Fibroblast of mammary gland (primary cell): ENCODE results near the gene MAX.

Experiments used
- DNase-seq: peaks from one replicate; pipeline ENCODE4 v3.0.0-alpha.2; 2010; ENCODE audit warnings: low read depth
- H3K4me3 ChIP-seq: 2 replicates; pipeline ENCODE4 v1.5.1; 2011; ENCODE audit warnings: low read depth, mild to moderate bottlenecking, low read length, moderate library complexity; ENCODE audit not compliant: control insufficient read depth
- TF ChIP-seq, protein P1 (sequence below): conservative IDR thresholded peaks from 2 replicates; pipeline ENCODE4 v1.5.1; 2011; ENCODE audit warnings: low read depth, low read length, inconsistent platforms; ENCODE audit not compliant: control insufficient read depth, insufficient read depth

Gene MAX

DNA sequence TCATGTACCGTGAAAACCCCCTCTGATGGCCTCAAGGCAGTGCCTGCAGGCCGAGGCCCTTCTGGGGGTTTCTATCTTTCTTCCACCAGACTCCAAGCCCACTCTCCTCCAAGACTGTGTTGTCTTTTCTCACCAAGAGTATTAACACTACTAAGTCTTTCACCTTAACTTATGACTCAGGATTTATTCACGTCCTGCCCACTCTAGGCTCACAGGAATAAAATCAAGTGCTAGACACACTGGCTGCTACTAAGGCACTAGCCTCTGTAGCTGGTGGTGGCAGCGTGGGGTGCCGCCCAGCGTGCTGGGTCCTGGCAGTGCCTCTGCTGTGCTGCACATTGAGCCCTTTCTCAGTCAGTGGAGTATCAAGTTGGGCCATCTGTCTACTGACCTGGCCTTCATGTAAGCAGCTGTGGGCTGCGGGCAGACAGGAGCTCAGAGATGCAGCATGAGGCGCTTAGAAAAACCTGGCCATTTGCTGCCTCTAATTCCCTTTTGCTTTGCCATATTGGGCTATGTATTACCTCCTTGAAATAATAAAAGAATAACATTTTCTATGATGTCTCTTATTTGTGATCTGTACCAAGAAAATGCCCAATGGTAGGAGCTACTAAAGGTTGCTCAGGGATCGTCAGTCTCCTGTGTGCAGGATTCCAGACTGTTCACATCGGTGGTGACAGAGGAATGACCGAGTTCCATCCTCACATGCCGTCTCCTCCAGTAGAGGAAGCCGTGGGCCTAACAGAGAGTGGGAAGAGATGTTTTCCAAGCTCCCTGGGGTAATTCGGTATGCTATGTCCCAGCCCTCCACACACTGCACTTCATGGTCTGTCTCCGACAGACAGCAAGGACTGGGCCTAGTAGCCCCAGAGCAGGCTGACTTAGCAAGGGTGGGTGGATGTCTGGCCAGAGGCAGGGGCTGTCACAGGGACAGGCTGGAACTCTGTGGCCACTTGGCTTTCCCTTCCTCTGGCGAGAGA lies 39.9 kb downstream of the MAX start:
- DNase-seq = no peak
- TF ChIP-seq, protein P1, sequence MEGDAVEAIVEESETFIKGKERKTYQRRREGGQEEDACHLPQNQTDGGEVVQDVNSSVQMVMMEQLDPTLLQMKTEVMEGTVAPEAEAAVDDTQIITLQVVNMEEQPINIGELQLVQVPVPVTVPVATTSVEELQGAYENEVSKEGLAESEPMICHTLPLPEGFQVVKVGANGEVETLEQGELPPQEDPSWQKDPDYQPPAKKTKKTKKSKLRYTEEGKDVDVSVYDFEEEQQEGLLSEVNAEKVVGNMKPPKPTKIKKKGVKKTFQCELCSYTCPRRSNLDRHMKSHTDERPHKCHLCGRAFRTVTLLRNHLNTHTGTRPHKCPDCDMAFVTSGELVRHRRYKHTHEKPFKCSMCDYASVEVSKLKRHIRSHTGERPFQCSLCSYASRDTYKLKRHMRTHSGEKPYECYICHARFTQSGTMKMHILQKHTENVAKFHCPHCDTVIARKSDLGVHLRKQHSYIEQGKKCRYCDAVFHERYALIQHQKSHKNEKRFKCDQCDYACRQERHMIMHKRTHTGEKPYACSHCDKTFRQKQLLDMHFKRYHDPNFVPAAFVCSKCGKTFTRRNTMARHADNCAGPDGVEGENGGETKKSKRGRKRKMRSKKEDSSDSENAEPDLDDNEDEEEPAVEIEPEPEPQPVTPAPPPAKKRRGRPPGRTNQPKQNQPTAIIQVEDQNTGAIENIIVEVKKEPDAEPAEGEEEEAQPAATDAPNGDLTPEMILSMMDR = no peak
- no peak overlapping the region for H3K4me3 ChIP-seq

DNA sequence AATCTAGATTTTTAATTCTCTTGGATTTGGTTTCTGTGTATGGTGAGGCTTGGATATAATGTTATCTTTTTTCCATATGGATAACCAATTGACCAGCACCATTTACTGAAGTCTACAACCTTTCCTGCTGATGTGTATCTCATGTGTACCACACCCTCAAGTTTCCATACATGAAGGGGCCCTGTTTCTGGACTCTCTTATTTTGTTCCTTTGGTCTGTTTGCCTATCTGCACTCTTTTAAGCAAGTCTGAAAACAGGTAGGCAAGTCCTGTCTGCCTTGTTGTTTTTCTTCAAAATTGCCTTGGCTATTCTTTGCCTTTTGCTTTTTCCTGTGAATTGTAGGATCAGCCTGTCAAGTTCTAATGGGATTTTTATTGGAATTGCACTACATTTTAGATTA lies 44.6 kb downstream of the MAX start:
- H3K4me3 ChIP-seq = no peak overlapping the region
- TF ChIP-seq, protein P1 = no peak
- DNase-seq = no peak

DNA sequence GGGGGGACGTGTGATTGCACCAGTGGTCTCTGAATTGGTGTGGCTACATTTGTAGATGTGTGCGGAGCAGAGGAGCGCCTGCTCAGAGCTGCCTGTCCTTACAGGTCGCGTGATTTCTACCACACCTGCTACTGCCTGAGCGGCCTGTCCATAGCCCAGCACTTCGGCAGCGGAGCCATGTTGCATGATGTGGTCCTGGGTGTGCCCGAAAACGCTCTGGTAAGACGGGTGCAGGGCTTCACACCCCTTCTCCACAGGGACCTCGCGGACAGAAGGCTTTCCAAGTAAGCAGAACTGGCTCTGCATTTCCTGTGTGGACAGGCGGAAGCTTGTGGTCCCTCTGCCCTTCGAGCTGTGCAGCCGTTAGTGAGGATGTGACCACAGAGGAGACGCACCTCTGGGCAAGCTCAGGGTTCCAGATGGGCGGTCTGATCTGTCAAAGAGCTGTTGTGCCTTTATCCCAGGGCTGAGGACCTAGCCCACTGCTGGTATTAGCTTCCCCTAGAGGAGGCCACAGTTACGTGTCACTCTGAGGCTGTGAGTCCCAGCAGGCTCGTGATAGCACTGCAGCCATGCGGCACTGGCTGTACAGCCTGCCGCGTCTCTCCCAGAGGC lies 47.7 kb downstream of the MAX start:
- no peak for DNase-seq
- H3K4me3 ChIP-seq = no peak overlapping the region
- TF ChIP-seq, protein P1 = no peak

DNA sequence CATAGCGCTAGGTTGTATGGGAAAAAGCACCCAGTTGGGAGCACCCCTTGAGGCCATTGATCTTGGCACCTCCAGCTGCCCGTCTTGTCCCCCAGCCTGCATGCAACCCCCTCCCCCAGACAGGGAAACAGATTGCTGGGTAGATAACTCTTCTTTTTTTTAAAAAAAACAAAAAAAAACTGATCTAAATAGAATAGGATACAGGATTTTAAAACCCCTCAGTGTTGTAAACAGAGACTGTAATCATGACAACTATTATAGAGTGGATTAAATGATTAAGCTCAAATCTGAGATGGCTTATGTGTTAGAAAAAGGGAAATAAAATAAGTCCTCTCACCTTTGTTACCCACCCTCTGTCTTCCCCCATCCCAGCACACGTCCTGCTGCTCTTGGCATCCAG lies 48.9 kb downstream of the MAX start:
- DNase-seq = no peak
- no peak overlapping the region for H3K4me3 ChIP-seq
- TF ChIP-seq, protein P1 = no peak

DNA sequence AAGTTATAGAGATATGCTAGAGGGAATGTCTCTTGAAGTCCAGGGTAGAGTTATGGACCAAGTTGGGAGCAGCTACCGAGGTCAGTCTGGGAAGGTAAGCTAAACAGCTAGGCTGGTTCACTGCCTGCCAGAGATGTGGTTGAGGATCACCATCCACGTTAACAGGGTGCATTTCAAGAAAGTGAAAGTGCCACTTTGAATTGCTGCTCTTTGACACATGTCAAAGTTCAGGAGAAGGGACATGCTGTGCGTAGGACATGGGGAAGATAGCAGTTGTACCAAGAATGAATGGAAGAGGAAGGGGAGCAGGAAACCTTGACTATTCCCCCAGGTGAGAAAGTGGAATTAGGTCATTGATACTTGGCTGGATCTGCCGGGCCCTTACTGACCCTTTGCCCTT lies 49.5 kb downstream of the MAX start:
- H3K4me3 ChIP-seq = no peak overlapping the region
- TF ChIP-seq, protein P1 = no peak

DNA sequence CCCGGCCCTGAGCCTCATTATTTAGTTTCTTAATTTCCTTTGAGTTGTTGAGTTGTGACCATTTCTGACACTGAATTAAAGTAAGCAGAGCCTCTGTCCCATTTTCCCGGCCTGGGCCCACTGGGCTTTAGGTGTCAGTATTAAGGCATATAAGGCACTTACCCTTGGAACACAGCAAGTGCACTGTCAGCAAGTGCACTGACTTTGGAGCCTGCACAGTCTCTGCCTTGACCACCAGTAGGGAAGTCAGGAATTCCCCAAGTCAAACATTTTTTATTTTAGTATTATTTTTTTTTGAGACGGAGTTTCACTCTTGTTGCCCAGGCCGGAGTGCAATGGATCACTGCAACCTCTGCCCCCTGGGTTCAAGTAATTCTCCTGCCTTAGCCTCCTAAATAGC lies 56.6 kb downstream of the MAX start:
- TF ChIP-seq, protein P1 = no peak
- H3K4me3 ChIP-seq = no peak overlapping the region
- DNase-seq = no peak

More for the DNA sequence above, 49.5 kb downstream of the MAX start:
- DNase-seq = no peak
